WTC11 (cell line): ENCODE measurements around the gene SNX25. TPM values are rescaled to one million over a fixed set of nuclear protein-coding genes. Genes with fewer than 3 reads are reported as not detected.

Experiments used
- ATAC-seq: fragments of 200-7000 bp; cut with Tn5 transposase; 2 replicates; pipeline ENCODE4 v1.10.0; 2021; ENCODE audit warnings: mild to moderate bottlenecking, moderate library complexity
- CTCF ChIA-PET: fragments of 300-600 bp; sonication (Branson Sonifier 250); formaldehyde crosslinking; loops from one replicate; lab custom pipeline; 2021; ENCODE audit warnings: antibody characterized with exemption; lab: Charles Lee
- POLR2A ChIA-PET: fragments of 350-600 bp; sonication (Branson Sonifier 250); formaldehyde crosslinking; loops from one replicate; lab custom pipeline; 2021; ENCODE audit warnings: antibody characterized with exemption; lab: Charles Lee
- DNase-seq: peaks from one replicate; pipeline ENCODE4 v3.0.0; 2021; ENCODE audit warnings: low spot score
- H3K27ac Mint-ChIP-seq: 2 replicates; pipeline ENCODE4 v1.8.0; 2021; ENCODE audit warnings: mixed read lengths
- H3K27me3 Mint-ChIP-seq: 2 replicates; pipeline ENCODE4 v1.8.0; 2021; ENCODE audit warnings: low read depth, mild to moderate bottlenecking, moderate library complexity, mixed read lengths
- H3K36me3 Mint-ChIP-seq: 2 replicates; pipeline ENCODE4 v1.8.0; 2021; ENCODE audit warnings: mixed read lengths
- H3K4me1 Mint-ChIP-seq: 2 replicates; pipeline ENCODE4 v1.8.0; 2022; ENCODE audit warnings: mixed read lengths
- H3K4me3 Mint-ChIP-seq: 2 replicates; pipeline ENCODE4 v1.8.0; 2021; ENCODE audit warnings: mild to moderate bottlenecking, moderate library complexity, mixed read lengths
- H3K9me3 Mint-ChIP-seq: 2 replicates; pipeline ENCODE4 v1.8.0; 2021; ENCODE audit warnings: mixed read lengths
- AR ChIP-seq: fragments of 250-450 bp; sonication (Bioruptor Pico); IDR thresholded peaks from 2 replicates; pipeline ENCODE4 v1.9.0; 2021; ENCODE audit warnings: mild to moderate bottlenecking
- ARID4B ChIP-seq: sonication (generic); formaldehyde crosslinking; IDR thresholded peaks from 2 replicates; pipeline ENCODE4 v1.8.0; 2023; ENCODE audit warnings: missing genetic modification reagents, mild to moderate bottlenecking, borderline replicate concordance
- CREB1 ChIP-seq: sonication (generic); formaldehyde crosslinking; IDR thresholded peaks from 2 replicates; pipeline ENCODE4 v1.8.0; 2023; ENCODE audit warnings: mild to moderate bottlenecking, missing genetic modification reagents
- E2F4 ChIP-seq: sonication (generic); formaldehyde crosslinking; IDR thresholded peaks from 2 replicates; pipeline ENCODE4 v1.8.1; 2022; ENCODE audit warnings: low read depth, mild to moderate bottlenecking, moderate library complexity, missing genetic modification reagents, borderline replicate concordance
- ESRRA ChIP-seq: sonication (generic); formaldehyde crosslinking; IDR thresholded peaks from 2 replicates; pipeline ENCODE4 v1.8.1; 2022; ENCODE audit warnings: mild to moderate bottlenecking, missing genetic modification reagents, borderline replicate concordance
- FOXP1 ChIP-seq: sonication (generic); formaldehyde crosslinking; IDR thresholded peaks from 2 replicates; pipeline ENCODE4 v1.8.0; 2022; ENCODE audit warnings: missing genetic modification reagents, mild to moderate bottlenecking, moderate library complexity, borderline replicate concordance
- HMGA2 ChIP-seq: fragments of 250-450 bp; sonication (Bioruptor Pico); IDR thresholded peaks from 2 replicates; pipeline ENCODE4 v1.4.0; 2021; ENCODE audit warnings: mild to moderate bottlenecking, moderate library complexity
- HMGXB4 ChIP-seq: sonication (generic); formaldehyde crosslinking; IDR thresholded peaks from 2 replicates; pipeline ENCODE4 v1.8.1; 2023; ENCODE audit warnings: mild to moderate bottlenecking, moderate library complexity, missing genetic modification reagents
- JAZF1 ChIP-seq: fragments of 250-450 bp; sonication (Bioruptor Pico); IDR thresholded peaks from 2 replicates; pipeline ENCODE4 v1.9.0; 2021; ENCODE audit warnings: moderate library complexity, mild to moderate bottlenecking, inconsistent platforms
- JUN ChIP-seq: sonication (generic); formaldehyde crosslinking; IDR thresholded peaks from 2 replicates; pipeline ENCODE4 v1.8.0; 2023; ENCODE audit warnings: mild to moderate bottlenecking, missing genetic modification reagents
- KAT7 ChIP-seq: sonication (generic); formaldehyde crosslinking; IDR thresholded peaks from 2 replicates; pipeline ENCODE4 v1.8.1; 2023; ENCODE audit warnings: missing genetic modification reagents, mild to moderate bottlenecking, borderline replicate concordance
- MLX ChIP-seq: sonication (generic); formaldehyde crosslinking; IDR thresholded peaks from 2 replicates; pipeline ENCODE4 v1.8.1; 2023; ENCODE audit warnings: mild to moderate bottlenecking, missing genetic modification reagents, moderate library complexity
- NFATC4 ChIP-seq: fragments of 250-450 bp; sonication (Bioruptor Pico); IDR thresholded peaks from 2 replicates; pipeline ENCODE4 v1.9.0; 2021; ENCODE audit warnings: mild to moderate bottlenecking
- NFE2L1 ChIP-seq: sonication (generic); formaldehyde crosslinking; IDR thresholded peaks from 2 replicates; pipeline ENCODE4 v1.8.1; 2023; ENCODE audit warnings: missing genetic modification reagents
- NR2C2 ChIP-seq: sonication (generic); formaldehyde crosslinking; IDR thresholded peaks from 2 replicates; pipeline ENCODE4 v1.8.0; 2022; ENCODE audit warnings: mild to moderate bottlenecking, missing genetic modification reagents
- PREB ChIP-seq: sonication (generic); formaldehyde crosslinking; IDR thresholded peaks from 2 replicates; pipeline ENCODE4 v1.8.1; 2022; ENCODE audit warnings: mild to moderate bottlenecking, missing genetic modification reagents, moderate library complexity, borderline replicate concordance
- SMAD4 ChIP-seq: sonication (generic); formaldehyde crosslinking; IDR thresholded peaks from 2 replicates; pipeline ENCODE4 v1.8.0; 2022; ENCODE audit warnings: mild to moderate bottlenecking, missing genetic modification reagents
- USF1 ChIP-seq: sonication (generic); formaldehyde crosslinking; IDR thresholded peaks from 2 replicates; pipeline ENCODE4 v1.8.0; 2022; ENCODE audit warnings: mild to moderate bottlenecking, missing genetic modification reagents
- ZNF121 ChIP-seq: sonication (generic); formaldehyde crosslinking; IDR thresholded peaks from 2 replicates; pipeline ENCODE4 v1.8.0; 2023; ENCODE audit warnings: missing genetic modification reagents
- ZNF512 ChIP-seq: sonication (generic); formaldehyde crosslinking; IDR thresholded peaks from 2 replicates; pipeline ENCODE4 v1.8.1; 2022; ENCODE audit warnings: missing genetic modification reagents, borderline replicate concordance
- total RNA-seq: library from RNA; stranded (reverse); gene quantifications from 3 replicates; pipeline ENCODE4 v1.2.3, GENCODE V29; 2021

The SNX25 gene
- total RNA-seq, 1 experiment from 2014 or later: 16.9 TPM

- H3K27me3 Mint-ChIP-seq: no peaks in the 10 kb centered on the region
- ATAC-seq: no peak
- peaks cover 15% of the 10 kb centered on the region for H3K4me1 Mint-ChIP-seq
- peak overlapping the region; percentile 35; the same call in 1 of the 2 replicates for H3K27ac Mint-ChIP-seq
- CTCF ChIA-PET: no interaction called here
- peaks cover 4% of the 10 kb centered on the region; the same call in 1 of the 2 replicates for H3K9me3 Mint-ChIP-seq
- no peak overlapping the region for H3K4me3 Mint-ChIP-seq
- H3K36me3 Mint-ChIP-seq: peaks cover 34% of the 10 kb centered on the region
- no peak for TF ChIP-seq USF1 (CRISPR knock-in tag)
- no peak for TF ChIP-seq ESRRA
- TF ChIP-seq NR2C2 (CRISPR knock-in tag): no peak
- no peak for TF ChIP-seq ZNF121 (CRISPR knock-in tag)
- TF ChIP-seq JAZF1 (CRISPR knock-in tag): no peak
- TF ChIP-seq CREB1 (CRISPR knock-in tag): no peak
- no peak for TF ChIP-seq PREB (CRISPR knock-in tag)
- TF ChIP-seq, all 79 proteins: peak for 0
- DNase-seq: no peak
- POLR2A ChIA-PET: no interaction called here
Observed at GRCh38 chr4:185352202-185352601, 142.8 kb downstream of the SNX25 start.

- peaks cover 31% of the 10 kb centered on the region for H3K36me3 Mint-ChIP-seq
- POLR2A ChIA-PET: no interaction called here
- no peaks in the 10 kb centered on the region for H3K27me3 Mint-ChIP-seq
- peaks cover 15% of the 10 kb centered on the region for H3K4me1 Mint-ChIP-seq
- no peak overlapping the region for H3K4me3 Mint-ChIP-seq
- ATAC-seq: peak; percentile 43; the same call in 1 of the 2 replicates
- no peak for DNase-seq
- peaks cover 4% of the 10 kb centered on the region; the same call in 1 of the 2 replicates for H3K9me3 Mint-ChIP-seq
- H3K27ac Mint-ChIP-seq: peak overlapping the region; percentile 35; the same call in 1 of the 2 replicates
- CTCF ChIA-PET: no interaction called here
- no peak for TF ChIP-seq NFATC4 (CRISPR knock-in tag)
- TF ChIP-seq HMGXB4 (CRISPR knock-in tag): no peak
- no peak for TF ChIP-seq SMAD4 (CRISPR knock-in tag)
- TF ChIP-seq ARID4B (CRISPR knock-in tag): no peak
- no peak for TF ChIP-seq MLX (CRISPR knock-in tag)
- no peak for TF ChIP-seq NFE2L1
- TF ChIP-seq ZNF512 (CRISPR knock-in tag): no peak
- TF ChIP-seq FOXP1 (CRISPR knock-in tag): no peak
- no peak for TF ChIP-seq JUN (CRISPR knock-in tag)
- no peak for TF ChIP-seq KAT7 (CRISPR knock-in tag)
- TF ChIP-seq AR (CRISPR knock-in tag): no peak
- no peak for TF ChIP-seq HMGA2 (CRISPR knock-in tag)
- no peak for TF ChIP-seq E2F4 (CRISPR knock-in tag)
- no peak for TF ChIP-seq USF1 (CRISPR knock-in tag)
Observed at GRCh38 chr4:185352741-185353140, 143.3 kb downstream of the SNX25 start.
